Hepatocyte (in vitro differentiated cells): ENCODE measurements around the gene CBX5. TPM values are rescaled to one million over a fixed set of nuclear protein-coding genes. Genes with fewer than 3 reads are reported as not detected.
A peak's percentile ranks its signal among the peaks of the same experiment; 100 is the strongest.

Source experiments
- DNase-seq: peaks from one replicate; pipeline ENCODE4 v3.0.0-alpha.2; 2016; ENCODE audit warnings: low spot score
- H2AFZ ChIP-seq: fragments of 200-600 bp; sonication (generic); 2 replicates; pipeline ENCODE4 v1.6.0; 2016; ENCODE audit warnings: antibody characterized with exemption, mild to moderate bottlenecking
- H3K27ac ChIP-seq: fragments of 200-600 bp; sonication (generic); 2 replicates; pipeline ENCODE4 v1.5.1; 2016; ENCODE audit warnings: mild to moderate bottlenecking
- H3K27me3 ChIP-seq: fragments of 200-600 bp; sonication (generic); 2 replicates; pipeline ENCODE4 v1.6.1; 2016
- H3K36me3 ChIP-seq: fragments of 200-600 bp; sonication (generic); replicated peaks from 2 replicates; pipeline ENCODE4 v1.5.1; 2016; ENCODE audit warnings: low read depth; ENCODE audit not compliant: insufficient read depth
- H3K4me1 ChIP-seq: fragments of 200-600 bp; sonication (generic); 2 replicates; pipeline ENCODE4 v1.5.1; 2016; ENCODE audit warnings: mild to moderate bottlenecking, moderate library complexity; ENCODE audit not compliant: insufficient read depth
- H3K4me2 ChIP-seq: fragments of 200-600 bp; sonication (generic); 2 replicates; pipeline ENCODE4 v1.6.0; 2016
- H3K4me3 ChIP-seq: fragments of 200-600 bp; sonication (generic); 2 replicates; pipeline ENCODE4 v1.5.1; 2016; ENCODE audit warnings: mild to moderate bottlenecking
- H3K79me2 ChIP-seq: fragments of 200-600 bp; sonication (generic); 2 replicates; pipeline ENCODE4 v1.6.0; 2017; ENCODE audit warnings: mild to moderate bottlenecking
- H3K9me2 ChIP-seq: fragments of 200-600 bp; sonication (generic); replicated peaks from 2 replicates; pipeline ENCODE4 v1.6.0; 2017; ENCODE audit warnings: mild to moderate bottlenecking; ENCODE audit not compliant: insufficient read depth
- H3K9me3 ChIP-seq: fragments of 200-600 bp; sonication (generic); 2 replicates; pipeline ENCODE4 v1.5.1; 2016; ENCODE audit warnings: low read depth, mild to moderate bottlenecking
- H4K20me1 ChIP-seq: fragments of 200-600 bp; sonication (generic); 2 replicates; pipeline ENCODE4 v1.6.0; 2016; ENCODE audit warnings: mild to moderate bottlenecking; ENCODE audit not compliant: insufficient read depth, poor library complexity, severe bottlenecking
- EZH2 ChIP-seq: fragments of 200-600 bp; sonication (generic); IDR thresholded peaks from 2 replicates; pipeline ENCODE4 v1.6.1; 2016; ENCODE audit warnings: antibody characterized with exemption, mild to moderate bottlenecking, borderline replicate concordance
- EZH2phosphoT487 ChIP-seq: fragments of 200-600 bp; sonication (generic); IDR thresholded peaks from one replicate; pipeline ENCODE4 v1.6.1; 2018; ENCODE audit warnings: antibody characterized with exemption, mild to moderate bottlenecking, low read depth, moderate library complexity; ENCODE audit not compliant: unreplicated experiment, severe bottlenecking
- WGBS: methylation state at CpG from one replicate; pipeline ENCODE4 v1.1.6; 2016; ENCODE audit warnings: low lambda C conversion rate; ENCODE audit errors: missing lambda C conversion rate; 5-methylcytosine and 5-hydroxymethylcytosine counted together
- polyA plus RNA-seq: library from polyadenylated mRNA; unstranded; fragments of >200 nt; fragmentation: Nextera tagmentation; extraction: Ambion mirVana; gene quantifications from 2 replicates; pipeline ENCODE4 v1.2.1, GENCODE V29; 2016
- total RNA-seq: library from RNA; depleted of rRNA; stranded (reverse); fragments of >200 nt; gene quantifications from 2 replicates; pipeline ENCODE4 v1.2.3, GENCODE V29; 2014
- TF ChIP-seq, protein P1 (sequence below): fragments of 200-600 bp; sonication (generic); IDR thresholded peaks from 2 replicates; pipeline ENCODE4 v1.5.1; 2016; ENCODE audit warnings: antibody characterized with exemption, mild to moderate bottlenecking; ENCODE audit not compliant: poor library complexity

The CBX5 gene
- total and polyA plus RNA-seq, 2 experiments from 2014 or later, result 21.9 to 60.1 TPM

DNA sequence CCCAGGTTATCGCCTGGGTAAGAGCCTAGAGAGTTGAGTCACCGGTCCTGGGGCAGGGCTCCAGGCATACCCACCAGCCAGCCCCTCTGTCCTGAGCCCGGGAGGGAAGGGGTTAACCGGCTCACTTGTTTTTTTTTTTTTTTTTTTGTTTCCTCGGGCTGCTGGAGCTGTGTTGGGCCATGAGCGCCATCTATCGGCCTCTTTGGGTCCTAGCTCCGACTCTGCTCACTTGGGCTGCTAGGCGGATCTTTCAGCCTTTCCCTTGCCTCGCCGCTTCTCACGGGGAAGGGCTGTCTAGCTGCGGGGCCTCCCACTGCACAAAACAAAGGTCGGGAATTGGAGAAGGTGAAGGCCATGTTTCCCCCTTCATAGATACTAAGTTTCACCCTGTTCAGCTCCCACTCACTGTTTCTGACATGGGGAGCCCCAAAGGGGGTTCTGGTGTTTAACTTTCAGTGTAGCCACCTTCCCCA is 88.3 kb downstream of the CBX5 start:
- TF ChIP-seq, protein P1, sequence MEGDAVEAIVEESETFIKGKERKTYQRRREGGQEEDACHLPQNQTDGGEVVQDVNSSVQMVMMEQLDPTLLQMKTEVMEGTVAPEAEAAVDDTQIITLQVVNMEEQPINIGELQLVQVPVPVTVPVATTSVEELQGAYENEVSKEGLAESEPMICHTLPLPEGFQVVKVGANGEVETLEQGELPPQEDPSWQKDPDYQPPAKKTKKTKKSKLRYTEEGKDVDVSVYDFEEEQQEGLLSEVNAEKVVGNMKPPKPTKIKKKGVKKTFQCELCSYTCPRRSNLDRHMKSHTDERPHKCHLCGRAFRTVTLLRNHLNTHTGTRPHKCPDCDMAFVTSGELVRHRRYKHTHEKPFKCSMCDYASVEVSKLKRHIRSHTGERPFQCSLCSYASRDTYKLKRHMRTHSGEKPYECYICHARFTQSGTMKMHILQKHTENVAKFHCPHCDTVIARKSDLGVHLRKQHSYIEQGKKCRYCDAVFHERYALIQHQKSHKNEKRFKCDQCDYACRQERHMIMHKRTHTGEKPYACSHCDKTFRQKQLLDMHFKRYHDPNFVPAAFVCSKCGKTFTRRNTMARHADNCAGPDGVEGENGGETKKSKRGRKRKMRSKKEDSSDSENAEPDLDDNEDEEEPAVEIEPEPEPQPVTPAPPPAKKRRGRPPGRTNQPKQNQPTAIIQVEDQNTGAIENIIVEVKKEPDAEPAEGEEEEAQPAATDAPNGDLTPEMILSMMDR, result peak; percentile 78
- TF ChIP-seq EZH2phosphoT487 (no peak), EZH2 (no peak)
- H3K4me1 ChIP-seq, result peaks cover 16% of the 10 kb centered on the region
- no peaks in the 10 kb centered on the region for H3K9me3 ChIP-seq
- no peak overlapping the region for H3K27ac ChIP-seq
- H3K9me2 ChIP-seq, result no peaks in the 10 kb centered on the region
- peak; percentile 92 for DNase-seq
- WGBS, result 0% methylated on average over 14 of the region's 14 CpGs
- no peak overlapping the region for H2AFZ ChIP-seq
- no peaks in the 10 kb centered on the region for H4K20me1 ChIP-seq
- no peak overlapping the region for H3K4me3 ChIP-seq
- no peaks in the 10 kb centered on the region for H3K36me3 ChIP-seq
- H3K79me2 ChIP-seq, result peaks cover 17% of the 10 kb centered on the region
- H3K4me2 ChIP-seq, result no peak overlapping the region
- H3K27me3 ChIP-seq, result peaks cover 8% of the 10 kb centered on the region

DNA sequence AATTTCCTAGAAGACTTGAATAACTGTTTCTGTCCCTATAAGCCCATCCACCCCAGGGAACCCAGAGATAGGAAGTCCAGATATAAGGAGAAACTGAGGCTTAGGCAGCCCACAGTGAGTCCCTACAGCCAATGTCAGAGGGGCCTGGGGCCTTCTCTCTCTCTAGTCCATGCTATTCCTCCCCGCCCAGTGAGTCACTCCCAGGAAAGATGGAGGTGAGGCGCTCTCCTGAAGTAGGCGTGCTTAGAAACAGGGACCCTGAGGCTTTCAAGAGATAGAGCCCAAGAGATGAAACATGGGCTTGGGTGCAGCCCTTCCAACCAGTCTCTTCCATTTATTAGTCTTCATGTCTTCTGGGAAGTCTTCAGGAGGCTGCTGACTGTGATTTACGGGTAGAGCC is 88.8 kb downstream of the CBX5 start:
- Histone ChIP-seq H3K9me3 (no peaks in the 10 kb centered on the region), H2AFZ (no peak overlapping the region), H3K36me3 (no peaks in the 10 kb centered on the region), H3K4me3 (no peak overlapping the region), H3K4me1 (peaks cover 11% of the 10 kb centered on the region), H4K20me1 (no peaks in the 10 kb centered on the region), H3K9me2 (no peaks in the 10 kb centered on the region), H3K27me3 (peaks cover 8% of the 10 kb centered on the region), H3K27ac (no peak overlapping the region), H3K79me2 (peaks cover 17% of the 10 kb centered on the region), H3K4me2 (no peak overlapping the region)
- no peak for DNase-seq
- TF ChIP-seq EZH2 (no peak), EZH2phosphoT487 (no peak)
- TF ChIP-seq, protein P1, result no peak
- 36% methylated on average over 4 of the region's 4 CpGs for WGBS

DNA sequence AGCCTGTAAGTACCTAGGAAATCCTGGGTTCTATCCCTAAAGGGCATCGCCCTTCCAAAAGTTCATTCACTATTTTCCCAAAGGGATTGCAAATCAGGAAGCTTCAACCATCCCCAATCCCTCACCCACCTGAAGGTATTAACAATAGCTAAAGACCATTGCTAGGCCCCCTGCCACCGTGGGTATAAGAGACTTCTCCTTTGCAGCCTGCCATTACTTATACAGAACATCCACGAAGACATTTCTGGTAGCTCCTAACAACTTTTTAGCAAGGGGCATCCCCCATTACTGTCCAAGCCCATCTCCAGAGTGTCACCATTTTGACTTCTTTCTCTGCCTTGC is 90.8 kb downstream of the CBX5 start:
- no peak overlapping the region for H3K4me3 ChIP-seq
- H4K20me1 ChIP-seq, result no peaks in the 10 kb centered on the region
- peaks cover 8% of the 10 kb centered on the region for H3K27me3 ChIP-seq
- H3K9me3 ChIP-seq, result no peaks in the 10 kb centered on the region
- no peaks in the 10 kb centered on the region for H3K9me2 ChIP-seq
- no peaks in the 10 kb centered on the region for H3K36me3 ChIP-seq
- no peak overlapping the region for H3K27ac ChIP-seq
- no peak for DNase-seq
- TF ChIP-seq EZH2phosphoT487 (no peak), EZH2 (no peak)
- TF ChIP-seq, protein P1, result no peak
- peak overlapping the region; percentile 44 for H2AFZ ChIP-seq
- peak overlapping the region; percentile 64 for H3K4me2 ChIP-seq
- H3K4me1 ChIP-seq, result peaks cover 6% of the 10 kb centered on the region
- WGBS, result 24% methylated on average over 3 of the region's 3 CpGs
- H3K79me2 ChIP-seq, result peaks cover 17% of the 10 kb centered on the region

DNA sequence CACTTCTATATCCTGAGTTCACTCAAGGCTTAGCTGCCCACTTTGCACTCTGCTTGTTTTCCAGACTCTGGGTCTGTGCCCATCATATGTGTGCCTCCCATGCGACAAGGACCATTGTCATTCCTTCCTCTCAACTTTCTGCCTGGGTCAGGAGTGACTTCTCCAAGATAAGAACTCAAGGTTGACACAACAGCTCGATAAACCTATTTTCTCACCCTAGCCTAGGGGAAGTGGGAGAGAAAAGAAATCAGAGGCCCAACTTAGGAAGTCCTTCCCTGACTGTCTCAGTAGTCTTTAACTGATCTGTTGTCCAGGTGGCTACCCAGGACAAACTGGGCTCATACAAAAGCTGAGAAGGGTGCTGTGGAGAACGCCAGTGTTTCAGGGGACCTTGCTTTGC is 92.8 kb downstream of the CBX5 start:
- Histone ChIP-seq H3K9me3 (no peaks in the 10 kb centered on the region), H3K9me2 (no peaks in the 10 kb centered on the region), H2AFZ (no peak overlapping the region), H3K4me2 (peak overlapping the region; percentile 78), H4K20me1 (no peaks in the 10 kb centered on the region), H3K36me3 (no peaks in the 10 kb centered on the region), H3K79me2 (peaks cover 17% of the 10 kb centered on the region), H3K27me3 (no peaks in the 10 kb centered on the region), H3K4me1 (peaks cover 6% of the 10 kb centered on the region), H3K27ac (no peak overlapping the region), H3K4me3 (no peak overlapping the region)
- TF ChIP-seq EZH2phosphoT487 (no peak), EZH2 (no peak)
- TF ChIP-seq, protein P1, result no peak
- no peak for DNase-seq
- WGBS, result 92% methylated on average over 3 of the region's 3 CpGs
